GM12878 (cell line): ENCODE measurements around the gene GRAMD2B. TPM values are rescaled to one million over a fixed set of nuclear protein-coding genes. Genes with fewer than 3 reads are reported as not detected.

Experiments
- ATAC-seq: fragments of 200-7000 bp; cut with Tn5 transposase; 3 replicates; pipeline ENCODE4 v1.9.1; 2020; ENCODE audit warnings: mild to moderate bottlenecking, moderate library complexity
- BruUV-seq: library from RNA; stranded (reverse); fragments of 400-500 nt; replicated peaks from 2 replicates; lab custom pipeline; 2021; lab: Mats Ljungman, UMichigan
- CTCF ChIA-PET: fragments of 300-600 bp; sonication (Branson Sonifier 250); formaldehyde crosslinking; extraction: SDS; loops from one replicate; lab custom pipeline; 2021; ENCODE audit warnings: inconsistent platforms; lab: Yijun Ruan, JAX
- POLR2A ChIA-PET: fragments of 350-600 bp; formaldehyde crosslinking; extraction: SDS; loops from one replicate; lab custom pipeline; 2021; ENCODE audit warnings: inconsistent platforms; lab: Charles Lee
- RAD21 ChIA-PET: fragments of 300-600 bp; sonication (Branson Sonifier 250); formaldehyde crosslinking; loops from one replicate; lab custom pipeline; 2023; ENCODE audit warnings: antibody characterized with exemption; ENCODE audit not compliant: unreplicated experiment; lab: Charles Lee
- SMC1A ChIA-PET: fragments of 300-600 bp; sonication (Branson Sonifier 250); formaldehyde crosslinking; loops from one replicate; lab custom pipeline; 2023; ENCODE audit not compliant: unreplicated experiment, uncharacterized antibody; lab: Charles Lee
- DNase-seq: peaks from one replicate; pipeline ENCODE4 v3.0.0-alpha.2; 2011; ENCODE audit warnings: low read depth, low spot score
- FAIRE-seq: peaks from 3 replicates; lab custom pipeline; 2011; peaks lifted over from hg19 to GRCh38; lab: Jason Lieb, UNC
- H2AFZ ChIP-seq: 2 replicates; pipeline ENCODE4 v1.6.0; 2011; ENCODE audit warnings: low read depth, low read length, control low read depth; ENCODE audit not compliant: control insufficient read depth
- H3K27ac ChIP-seq: 2 replicates; pipeline ENCODE4 v1.5.1; 2011; ENCODE audit warnings: control low read depth; ENCODE audit not compliant: control insufficient read depth, insufficient read depth
- H3K27me3 ChIP-seq, 2 experiments: replicated peaks in 1 of 2; 2 replicates each; pipeline versions ENCODE4 v1.6.0 to v1.6.1; 2011; ENCODE audit warnings: low read length in 1 of 2; ENCODE audit not compliant: control insufficient read depth in 2 of 2, insufficient read depth in 2 of 2
- H3K36me3 ChIP-seq, 2 experiments: 2 replicates each; pipeline ENCODE4 v1.5.1; 2011; ENCODE audit warnings: low read length in 1 of 2; ENCODE audit not compliant: control insufficient read depth in 2 of 2, insufficient read depth in 2 of 2
- H3K4me1 ChIP-seq: 2 replicates; pipeline ENCODE4 v1.6.1; 2011; ENCODE audit warnings: mild to moderate bottlenecking, low read length, moderate library complexity, mixed read lengths; ENCODE audit not compliant: control insufficient read depth, insufficient read depth
- H3K4me2 ChIP-seq: 2 replicates; pipeline ENCODE4 v1.6.0; 2011; ENCODE audit warnings: control low read depth; ENCODE audit not compliant: control insufficient read depth, insufficient read depth
- H3K4me3 ChIP-seq: fragments of 200-600 bp; sonication (generic); 2 replicates; pipeline ENCODE4 v1.5.1; 2016
- H3K79me2 ChIP-seq: 2 replicates; pipeline ENCODE4 v1.6.0; 2011; ENCODE audit warnings: low read length; ENCODE audit not compliant: control insufficient read depth, insufficient read depth
- H3K9ac ChIP-seq: 2 replicates; pipeline ENCODE4 v1.8.0; 2011; ENCODE audit warnings: low read length, control low read depth, mixed read lengths; ENCODE audit not compliant: control insufficient read depth, insufficient read depth
- H3K9me3 ChIP-seq: replicated peaks from 3 replicates; pipeline ENCODE4 v1.5.1; 2011; ENCODE audit warnings: mild to moderate bottlenecking, low read length; ENCODE audit not compliant: control insufficient read depth, insufficient read depth
- H4K20me1 ChIP-seq: 2 replicates; pipeline ENCODE4 v1.6.0; 2011; ENCODE audit not compliant: control insufficient read depth, insufficient read depth
- ATF2 ChIP-seq: IDR thresholded peaks from 2 replicates; pipeline ENCODE4 v1.6.1; 2012; ENCODE audit warnings: low read length, inconsistent platforms
- BCL3 ChIP-seq: IDR thresholded peaks from 2 replicates; pipeline ENCODE4 v1.6.1; 2011; ENCODE audit warnings: borderline replicate concordance, low read depth, mild to moderate bottlenecking, moderate library complexity, low read length; ENCODE audit not compliant: insufficient read depth, poor library complexity, severe bottlenecking
- BHLHE40 ChIP-seq, 2 experiments: fragments of 450-650 bp in 1 of 2; IDR thresholded peaks; 2 replicates each; pipeline ENCODE4 v1.6.1; 2011 to 2017; ENCODE audit warnings: low read depth in 2 of 2, borderline replicate concordance in 1 of 2, improper control_type of control experiment in 1 of 2, low read length in 1 of 2, mild to moderate bottlenecking in 1 of 2
- GATAD2B ChIP-seq: fragments of 450-650 bp; conservative IDR thresholded peaks from 2 replicates; pipeline ENCODE4 v1.6.1; 2017; ENCODE audit warnings: low read depth, mild to moderate bottlenecking, moderate library complexity
- NBN ChIP-seq: fragments of 450-650 bp; IDR thresholded peaks from 2 replicates; pipeline ENCODE4 v1.6.1; 2016
- PAX5 ChIP-seq: IDR thresholded peaks from 2 replicates; pipeline ENCODE4 v1.6.1; 2011; ENCODE audit warnings: low read depth, low read length, borderline replicate concordance
- SIX5 ChIP-seq: IDR thresholded peaks from 2 replicates; pipeline ENCODE4 v1.6.1; 2011; ENCODE audit warnings: mild to moderate bottlenecking, low read depth, low read length, moderate library complexity; ENCODE audit not compliant: severe bottlenecking
- USF2 ChIP-seq: IDR thresholded peaks from 2 replicates; pipeline ENCODE4 v1.6.1; 2011; ENCODE audit warnings: low read depth, low read length, improper control_type of control experiment, borderline replicate concordance
- ZBTB11 ChIP-seq: fragments of 450-650 bp; formaldehyde crosslinking; IDR thresholded peaks from 2 replicates; pipeline ENCODE4 v1.5.0; 2022; ENCODE audit warnings: mild to moderate bottlenecking, missing genetic modification characterization
- ZNF24 ChIP-seq: fragments of 450-650 bp; IDR thresholded peaks from 2 replicates; pipeline ENCODE4 v1.6.1; 2017; ENCODE audit warnings: antibody characterized with exemption, mild to moderate bottlenecking
- ZSCAN29 ChIP-seq: fragments of 450-650 bp; IDR thresholded peaks from 2 replicates; pipeline ENCODE4 v1.6.1; 2017; ENCODE audit warnings: mild to moderate bottlenecking, moderate library complexity
- WGBS: methylation state at CpG from one replicate; pipeline ENCODE4 v1.1.6; 2016; ENCODE audit warnings: low lambda C conversion rate; ENCODE audit not compliant: insufficient replicate concordance, insufficient coverage; ENCODE audit errors: missing lambda C conversion rate; 5-methylcytosine and 5-hydroxymethylcytosine counted together
- in situ Hi-C: fragments of 300-500 bp; cut with MboI; formaldehyde crosslinking; loops from 9 replicates; pipeline ENCODE4 v1.14.3; 2018; ENCODE audit warnings: mixed read lengths
- intact Hi-C: fragments of 100-400 bp; cut with micrococcal nuclease; formaldehyde crosslinking; loops from one replicate; pipeline ENCODE4 v1.14.2; 2022; ENCODE audit not compliant: unreplicated experiment
- polyA plus RNA-seq, 11 experiments: library from polyadenylated mRNA; depleted of rRNA in 4 of 11; unstranded in 6 of 11; stranded (reverse) in 5 of 11; fragments of >200 nt; fragmentation: Nextera tagmentation in 4 of 11; fragmentation: Illumina TruSeq in 1 of 11; extraction: Ambion mirVana in 4 of 11; extraction: Trizol in 1 of 11; gene quantifications; 1 replicate in 1 of 11; 2 replicates in 10 of 11; pipeline versions ENCODE4 v1.2.1 to v1.2.3, GENCODE V29; 2011 to 2016; ENCODE audit warnings: inconsistent platforms in 2 of 11, missing spikeins in 2 of 11, low read depth in 1 of 11
- total RNA-seq, 4 experiments: library from RNA; depleted of rRNA in 3 of 4; stranded (reverse); fragments of >200 nt in 3 of 4; fragmentation: Illumina TruSeq in 1 of 4; extraction: Trizol in 1 of 4; gene quantifications; 2 replicates each; pipeline versions ENCODE4 v1.2.1 to v1.2.3, GENCODE V29; 2013 to 2021

Gene GRAMD2B
- total and polyA plus RNA-seq, 10 of the 15 experiments (the other 5 are each of a cell fraction or from before 2014, with no cell fraction given) = 1.9 to 21.5 (median 8.4) TPM

- ChIA-PET SMC1A (no interaction called here), RAD21 (interaction anchor here (1.3 kb wide), 1 partner anchor 15 kb away, joined by 3 read pairs; no protein-coding TSS in a partner anchor), CTCF (interaction anchor here (0.7 to 1.2 kb wide), 3 partner anchors 22 to 139 kb away, joined by 3 read pairs; no protein-coding TSS in a partner anchor), POLR2A (no interaction called here)
- no peak overlapping the region for H3K27ac ChIP-seq
- WGBS = 75% methylated on average over 5 of the region's 5 CpGs
- H3K9ac ChIP-seq = no peak overlapping the region
- FAIRE-seq (no peak), ATAC-seq (no peak), DNase-seq (no peak)
- H4K20me1 ChIP-seq = no peaks in the 10 kb centered on the region
- no peaks in the 10 kb centered on the region for H3K79me2 ChIP-seq
- intact Hi-C loops = no loop called here
- H3K27me3 ChIP-seq = no peaks in the 10 kb centered on the region
- in situ Hi-C loops = no loop called here
- no peak overlapping the region for H3K4me2 ChIP-seq
- H3K36me3 ChIP-seq = no peaks in the 10 kb centered on the region; a peak in 1 of 4 replicates
- no peak overlapping the region for H3K4me3 ChIP-seq
- H3K4me1 ChIP-seq = no peaks in the 10 kb centered on the region
- no peak overlapping the region for H2AFZ ChIP-seq
- H3K9me3 ChIP-seq = no peaks in the 10 kb centered on the region
- BruUV-seq = no TSS peak
- TF ChIP-seq BHLHE40 (IDR thresholded peaks at IDR 0.05; ENCODE audit: borderline replicate concordance in 1 of 2, low read depth in 2 of 2, low read length in 1 of 2) (no peak), GATAD2B (no peak), ZSCAN29 (no peak), PAX5 (no peak), NBN (no peak), USF2 (no peak), ZBTB11 (no peak), ZNF24 (no peak), ATF2 (no peak), BCL3 (no peak), SIX5 (no peak)
These were observed 54.3 kb downstream of the GRAMD2B start for GRCh38 chr5:126477294-126478117.
